Limb (tissue), 2 donors: Measurements from ENCODE around the gene IL1RAPL2.
"Not testable (repeated sequence)": the region's sequence is repeated elsewhere in the genome, so short reads cannot be mapped to it uniquely, and the experiment has no call there.

Source experiments
- DNase-seq, 2 donors: peaks; one replicate each; pipeline ENCODE4 v3.0.0-alpha.2; 2016; ENCODE audit errors: extremely low spot score in 2 of 2

The IL1RAPL2 gene

GRCh38 chrX:105017641-105018040, 451.6 kb downstream of the IL1RAPL2 start:
- DNase-seq: no peak

- no peak for DNase-seq
These were observed 452.9 kb downstream of the IL1RAPL2 start for GRCh38 chrX:105018865-105019264.

- DNase-seq: not testable (repeated sequence)
These were observed 463.0 kb downstream of the IL1RAPL2 start for GRCh38 chrX:105028962-105029361.

- DNase-seq: no peak
These were observed 472.8 kb downstream of the IL1RAPL2 start for GRCh38 chrX:105038672-105039328.

- DNase-seq: peak in 1 of 2 donors; percentile 12
These were observed 484.9 kb downstream of the IL1RAPL2 start for GRCh38 chrX:105050921-105051320.

- DNase-seq: no peak
These were observed 485.4 kb downstream of the IL1RAPL2 start for GRCh38 chrX:105051364-105051763.

- no peak for DNase-seq
These were observed 486.9 kb downstream of the IL1RAPL2 start for GRCh38 chrX:105052926-105053325.

- DNase-seq: no peak
These were observed 497.7 kb downstream of the IL1RAPL2 start for GRCh38 chrX:105063743-105064142.

GRCh38 chrX:105098201-105098600, 532.2 kb downstream of the IL1RAPL2 start:
- DNase-seq: no peak

- no peak for DNase-seq
These were observed 532.8 kb downstream of the IL1RAPL2 start for GRCh38 chrX:105098812-105099211.

GRCh38 chrX:105101378-105101777, 535.4 kb downstream of the IL1RAPL2 start:
- DNase-seq: no peak

- no peak for DNase-seq
These were observed 543.9 kb downstream of the IL1RAPL2 start for GRCh38 chrX:105109936-105110335.

- DNase-seq: no peak
These were observed 548.6 kb downstream of the IL1RAPL2 start for GRCh38 chrX:105114554-105115130.

- DNase-seq: not testable (repeated sequence)
These were observed 549.8 kb downstream of the IL1RAPL2 start for GRCh38 chrX:105115596-105116320.

- DNase-seq: no peak
These were observed 550.5 kb downstream of the IL1RAPL2 start for GRCh38 chrX:105116486-105116885.

GRCh38 chrX:105117621-105118020, 551.6 kb downstream of the IL1RAPL2 start:
- no peak for DNase-seq

GRCh38 chrX:105120463-105120862, 554.5 kb downstream of the IL1RAPL2 start:
- DNase-seq: no peak

GRCh38 chrX:105121186-105121585, 555.2 kb downstream of the IL1RAPL2 start:
- no peak for DNase-seq

GRCh38 chrX:105126201-105126600, 560.2 kb downstream of the IL1RAPL2 start:
- no peak for DNase-seq

- no peak for DNase-seq
These were observed 568.3 kb downstream of the IL1RAPL2 start for GRCh38 chrX:105134273-105134672.

GRCh38 chrX:105136786-105137185, 570.8 kb downstream of the IL1RAPL2 start:
- no peak for DNase-seq

GRCh38 chrX:105150036-105150435, 584.0 kb downstream of the IL1RAPL2 start:
- DNase-seq: no peak

- no peak for DNase-seq
These were observed 584.6 kb downstream of the IL1RAPL2 start for GRCh38 chrX:105150557-105150956.
